HUDEP-2 (cell line): Measurements from ENCODE around the gene PGAP1.

ENCODE experiments used
- DNase-seq, 76 experiments: peaks; one replicate each; lab custom pipeline; 2025; ENCODE audit not compliant: unreplicated experiment in 76 of 76; lab: John Stamatoyannopoulos, UW

PGAP1 gene

DNA sequence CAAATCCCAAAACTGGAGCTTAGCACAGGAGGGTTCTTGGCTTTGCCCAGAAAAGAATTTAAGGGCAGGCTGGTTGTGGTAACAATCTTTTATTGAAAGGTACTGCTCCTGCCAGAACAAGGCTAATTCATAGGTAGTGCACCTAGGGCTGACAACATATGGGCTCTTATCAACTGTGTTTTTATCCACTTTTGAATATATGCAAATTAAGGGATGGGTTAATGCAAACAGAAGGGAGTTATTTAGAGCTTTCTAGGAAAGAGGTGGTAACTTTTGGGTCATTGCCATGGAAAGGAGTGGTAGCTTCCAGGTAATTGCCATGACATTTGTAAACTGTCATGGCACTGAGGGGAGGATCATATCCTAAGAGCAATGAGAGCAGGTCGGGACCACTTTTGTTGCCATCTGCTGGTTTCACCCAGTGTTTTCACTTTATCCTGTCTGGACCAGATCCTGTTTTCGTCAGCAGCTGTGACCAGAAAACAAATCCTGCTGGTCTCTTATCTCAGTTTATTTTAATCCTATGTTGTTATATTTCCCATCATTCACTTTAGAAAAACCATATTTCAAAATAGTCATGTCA lies 118.3 kb downstream of the PGAP1 start:
- DNase-seq: no peak

DNA sequence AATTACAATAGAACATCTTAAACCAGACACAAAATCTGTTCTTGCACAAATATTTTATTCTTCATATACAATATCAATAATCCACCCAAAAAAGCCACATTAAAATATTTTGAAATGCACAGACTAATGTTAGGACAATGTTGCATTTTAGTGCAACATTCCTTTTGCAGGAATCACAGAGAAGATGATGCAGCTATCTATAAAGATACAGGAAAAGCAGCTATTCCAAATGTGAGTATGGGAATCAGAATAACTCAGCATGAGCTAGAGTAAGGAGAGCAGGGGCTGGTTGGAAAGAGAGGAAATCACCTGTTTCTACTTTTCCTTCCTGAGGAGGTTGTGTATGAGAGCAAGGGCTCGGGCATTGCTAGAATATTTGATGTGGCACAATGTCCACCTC lies 122.1 kb downstream of the PGAP1 start:
- no peak for DNase-seq

- no peak for DNase-seq
These were observed 124.1 kb downstream of the PGAP1 start for GRCh38 chr2:196802401-196802800.

DNA sequence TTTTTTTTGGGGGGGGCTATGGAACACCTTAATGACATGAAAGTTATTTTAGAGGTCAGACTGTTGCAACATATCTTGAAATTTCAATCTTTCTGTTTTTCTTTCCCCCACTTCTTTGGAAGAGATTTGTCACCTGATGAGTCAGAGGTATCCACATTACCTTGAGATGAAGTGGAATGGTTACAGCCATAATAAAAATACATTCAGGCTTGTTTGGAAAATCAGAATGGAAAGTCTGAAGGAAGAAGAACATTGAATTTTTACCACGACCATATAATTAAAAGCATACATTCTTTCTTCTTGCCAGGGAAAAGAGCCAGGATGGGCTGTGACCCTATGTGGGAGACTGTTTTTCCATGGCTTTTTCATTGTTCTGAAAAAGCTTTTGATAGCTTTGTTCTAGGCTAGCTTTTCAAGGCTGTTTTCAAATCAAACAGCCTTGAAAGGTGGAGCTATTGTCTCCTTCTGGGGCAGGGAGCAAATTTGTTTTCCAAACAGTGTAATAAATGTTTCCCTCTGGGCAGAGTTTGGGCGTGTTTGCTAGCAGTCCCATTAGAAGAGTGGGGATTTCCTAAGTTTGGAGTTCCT lies 124.7 kb downstream of the PGAP1 start:
- DNase-seq: no peak

DNA sequence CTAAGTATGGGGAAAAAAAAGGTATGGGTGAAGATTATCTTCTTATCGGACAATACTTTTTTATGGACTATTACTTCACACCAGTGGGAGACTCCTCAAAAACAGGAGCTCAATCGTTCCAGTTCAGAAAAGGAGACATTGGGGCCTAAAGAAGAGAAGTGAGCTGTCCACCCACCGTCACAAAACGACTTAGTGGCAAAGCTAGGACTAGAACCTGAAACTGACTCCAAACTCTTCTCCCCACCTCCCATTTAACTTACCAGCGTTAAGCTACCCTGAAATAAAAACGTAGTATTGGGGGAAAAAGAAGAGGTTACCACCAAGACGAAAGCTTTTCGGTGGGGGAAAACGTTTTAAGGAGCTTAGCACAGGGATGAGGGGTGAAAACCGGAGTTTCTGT lies 127.5 kb downstream of the PGAP1 start:
- DNase-seq: peak in 4 of 76 experiments; percentile 19 to 38 (median 28)

DNA sequence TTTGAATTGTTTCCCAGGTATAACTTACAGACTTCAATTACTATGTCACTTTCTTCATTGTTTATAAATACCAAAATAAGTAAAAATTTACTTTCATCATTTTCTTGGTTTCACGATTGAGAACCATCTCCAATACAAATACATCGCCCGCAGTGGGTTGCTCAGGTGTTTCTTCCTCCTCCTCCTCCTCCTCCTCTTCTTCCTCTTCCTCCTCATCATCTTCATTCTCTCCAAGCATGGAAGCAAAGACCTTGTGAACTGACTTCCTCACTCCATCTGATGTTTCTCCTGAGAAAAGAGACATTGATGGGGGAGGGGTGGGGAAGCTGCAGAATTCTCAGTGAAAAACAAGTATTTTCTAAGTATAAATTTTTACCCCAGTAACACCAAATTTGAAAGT lies 133.6 kb downstream of the PGAP1 start:
- DNase-seq: no peak

DNA sequence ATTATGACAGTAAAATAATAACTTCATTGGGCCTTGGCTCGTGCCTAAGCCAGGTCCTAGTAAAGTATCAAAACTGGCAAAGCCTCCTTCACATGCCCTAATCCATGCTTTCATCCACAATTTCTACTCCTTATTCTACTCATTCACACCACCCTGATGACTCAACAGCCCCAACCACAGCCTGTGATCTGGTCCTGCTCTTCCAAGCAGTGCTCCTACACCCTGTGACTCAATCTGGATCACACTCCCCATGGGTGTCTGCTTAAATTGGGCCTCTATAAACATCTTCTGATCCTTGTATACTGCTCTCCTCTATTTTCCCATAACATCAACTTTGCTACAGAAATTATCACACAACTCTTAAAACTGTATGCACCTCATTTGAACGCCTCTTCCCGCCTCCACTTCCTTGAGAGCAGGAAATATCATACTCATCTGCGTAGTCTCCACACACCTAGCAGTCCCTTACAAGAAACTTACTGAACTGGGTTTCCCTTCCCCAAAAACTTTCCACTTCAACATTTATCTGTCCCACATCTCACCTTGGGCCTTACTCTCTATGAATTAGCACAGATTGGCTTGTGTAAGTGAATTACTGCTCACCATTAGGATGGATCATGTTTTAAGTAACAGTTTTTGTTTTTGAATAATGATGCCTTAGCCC lies 142.9 kb downstream of the PGAP1 start:
- no peak for DNase-seq
